ENCODE measurements around the gene RPL31.

The RPL31 gene

DNA sequence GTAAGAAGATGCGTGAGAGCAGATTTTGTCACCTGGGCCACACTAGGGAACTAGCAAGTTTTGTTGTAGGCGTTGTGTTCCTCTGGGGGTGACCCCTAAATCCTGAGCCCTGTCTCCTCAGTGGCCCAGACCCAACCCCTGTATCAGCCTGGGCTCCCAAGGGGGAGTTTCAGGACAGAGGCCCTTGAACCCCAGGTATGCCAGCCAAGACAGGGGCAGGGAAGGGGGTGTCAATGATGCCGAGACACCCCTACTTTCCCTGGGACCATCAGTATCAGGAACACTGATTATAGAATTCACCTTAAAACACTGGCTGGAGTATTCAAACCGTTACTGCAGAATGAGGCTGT, 39.1 kb upstream of the RPL31 start:
- peaks cover 17% of the 10 kb centered on the region for H3K27me3 ChIP-seq
- H3K4me3 ChIP-seq (ENCODE audit: low read depth in 1 of 2, low read length in 1 of 2): no peak overlapping the region
- H3K36me3 ChIP-seq: no peaks in the 10 kb centered on the region
- no peaks in the 10 kb centered on the region for H3K4me1 ChIP-seq (ENCODE audit: control insufficient read depth in 1 of 2, insufficient read depth in 1 of 2, low read depth in 1 of 2, low read length in 1 of 2)
- no peaks in the 10 kb centered on the region for H3K9me3 ChIP-seq
- no peak overlapping the region for H3K27ac ChIP-seq
- TF ChIP-seq, protein P1, sequence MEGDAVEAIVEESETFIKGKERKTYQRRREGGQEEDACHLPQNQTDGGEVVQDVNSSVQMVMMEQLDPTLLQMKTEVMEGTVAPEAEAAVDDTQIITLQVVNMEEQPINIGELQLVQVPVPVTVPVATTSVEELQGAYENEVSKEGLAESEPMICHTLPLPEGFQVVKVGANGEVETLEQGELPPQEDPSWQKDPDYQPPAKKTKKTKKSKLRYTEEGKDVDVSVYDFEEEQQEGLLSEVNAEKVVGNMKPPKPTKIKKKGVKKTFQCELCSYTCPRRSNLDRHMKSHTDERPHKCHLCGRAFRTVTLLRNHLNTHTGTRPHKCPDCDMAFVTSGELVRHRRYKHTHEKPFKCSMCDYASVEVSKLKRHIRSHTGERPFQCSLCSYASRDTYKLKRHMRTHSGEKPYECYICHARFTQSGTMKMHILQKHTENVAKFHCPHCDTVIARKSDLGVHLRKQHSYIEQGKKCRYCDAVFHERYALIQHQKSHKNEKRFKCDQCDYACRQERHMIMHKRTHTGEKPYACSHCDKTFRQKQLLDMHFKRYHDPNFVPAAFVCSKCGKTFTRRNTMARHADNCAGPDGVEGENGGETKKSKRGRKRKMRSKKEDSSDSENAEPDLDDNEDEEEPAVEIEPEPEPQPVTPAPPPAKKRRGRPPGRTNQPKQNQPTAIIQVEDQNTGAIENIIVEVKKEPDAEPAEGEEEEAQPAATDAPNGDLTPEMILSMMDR (IDR thresholded peaks at IDR 0.05): no peak

DNA sequence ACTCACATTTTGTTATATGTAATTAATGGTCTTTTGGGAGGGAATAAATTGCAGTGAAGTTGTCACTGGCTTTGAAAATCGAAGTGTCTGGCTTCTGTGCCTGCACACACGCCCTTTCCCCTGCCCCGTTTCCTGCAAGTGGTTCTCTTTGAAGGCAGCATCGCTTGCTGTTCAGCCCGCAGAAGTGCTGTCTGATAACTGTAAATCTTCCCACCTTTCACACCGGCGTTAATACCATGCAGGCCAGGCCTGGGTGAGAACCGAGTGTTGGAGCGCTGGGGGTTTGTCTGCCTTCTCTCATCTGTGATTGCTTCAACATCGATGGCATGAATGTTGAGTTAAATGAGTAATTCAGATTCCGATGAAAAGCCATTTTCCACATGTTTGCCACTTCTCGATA, 37.9 kb upstream of the RPL31 start:
- Histone ChIP-seq H3K27ac (no peak overlapping the region), H3K27me3 (peaks cover 23% of the 10 kb centered on the region), H3K4me1 (ENCODE audit: control insufficient read depth in 1 of 2, insufficient read depth in 1 of 2, low read depth in 1 of 2, low read length in 1 of 2) (no peaks in the 10 kb centered on the region), H3K4me3 (ENCODE audit: low read depth in 1 of 2, low read length in 1 of 2) (no peak overlapping the region), H3K9me3 (no peaks in the 10 kb centered on the region), H3K36me3 (no peaks in the 10 kb centered on the region)
- TF ChIP-seq, protein P1 (IDR thresholded peaks at IDR 0.05): no peak

DNA sequence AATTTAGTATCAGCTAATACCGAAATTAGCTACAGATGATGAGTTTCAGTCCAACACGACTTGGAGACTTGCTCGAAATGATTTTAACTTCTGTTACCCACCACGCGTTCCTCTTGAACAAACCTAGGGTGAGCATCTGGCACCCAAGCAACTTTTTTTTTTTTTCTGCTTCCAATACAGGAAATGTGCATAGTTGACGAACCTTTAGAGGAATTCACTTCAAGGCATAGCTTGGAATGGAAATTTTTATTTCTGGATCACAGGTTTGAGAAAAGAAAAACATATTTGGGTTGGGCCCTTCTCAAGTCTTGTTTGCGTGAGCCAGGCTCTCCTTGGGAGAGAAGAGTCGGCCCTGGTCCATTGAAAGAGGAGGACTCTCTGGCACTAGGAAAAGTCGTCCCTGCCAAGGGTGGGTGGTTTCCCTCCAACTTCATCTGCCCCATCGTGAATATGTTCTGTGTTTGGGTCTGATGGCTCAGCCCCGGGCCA, 37.4 kb upstream of the RPL31 start:
- Histone ChIP-seq H3K27ac (no peak overlapping the region), H3K4me3 (ENCODE audit: low read depth in 1 of 2, low read length in 1 of 2) (no peak overlapping the region), H3K36me3 (no peaks in the 10 kb centered on the region), H3K4me1 (ENCODE audit: control insufficient read depth in 1 of 2, insufficient read depth in 1 of 2, low read depth in 1 of 2, low read length in 1 of 2) (no peaks in the 10 kb centered on the region), H3K9me3 (no peaks in the 10 kb centered on the region), H3K27me3 (peaks cover 22% of the 10 kb centered on the region)
- TF ChIP-seq, protein P1 (IDR thresholded peaks at IDR 0.05): no peak

DNA sequence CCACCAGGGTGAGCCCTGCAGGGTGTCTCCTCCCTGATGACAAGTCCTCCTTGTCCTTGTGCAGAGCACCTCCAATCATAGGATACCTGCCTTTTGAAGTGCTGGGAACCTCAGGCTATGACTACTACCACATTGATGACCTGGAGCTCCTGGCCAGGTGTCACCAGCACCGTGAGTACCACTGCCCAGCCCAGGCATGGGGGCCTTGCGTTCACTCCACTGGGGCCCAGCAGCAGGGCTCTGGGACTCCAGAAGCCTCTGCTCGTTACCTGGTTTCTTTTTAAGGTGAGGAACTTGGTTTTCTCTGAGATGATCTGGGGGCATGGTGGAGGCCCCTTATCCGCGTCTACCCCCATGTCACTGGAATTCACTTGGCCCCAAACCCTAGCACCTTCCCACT, 36.5 kb upstream of the RPL31 start:
- TF ChIP-seq, protein P1 (IDR thresholded peaks at IDR 0.05): no peak
- Histone ChIP-seq H3K36me3 (no peaks in the 10 kb centered on the region), H3K27me3 (peaks cover 13% of the 10 kb centered on the region), H3K9me3 (no peaks in the 10 kb centered on the region), H3K27ac (no peak overlapping the region), H3K4me1 (ENCODE audit: control insufficient read depth in 1 of 2, insufficient read depth in 1 of 2, low read depth in 1 of 2, low read length in 1 of 2) (no peaks in the 10 kb centered on the region), H3K4me3 (ENCODE audit: low read depth in 1 of 2, low read length in 1 of 2) (no peak overlapping the region)

DNA sequence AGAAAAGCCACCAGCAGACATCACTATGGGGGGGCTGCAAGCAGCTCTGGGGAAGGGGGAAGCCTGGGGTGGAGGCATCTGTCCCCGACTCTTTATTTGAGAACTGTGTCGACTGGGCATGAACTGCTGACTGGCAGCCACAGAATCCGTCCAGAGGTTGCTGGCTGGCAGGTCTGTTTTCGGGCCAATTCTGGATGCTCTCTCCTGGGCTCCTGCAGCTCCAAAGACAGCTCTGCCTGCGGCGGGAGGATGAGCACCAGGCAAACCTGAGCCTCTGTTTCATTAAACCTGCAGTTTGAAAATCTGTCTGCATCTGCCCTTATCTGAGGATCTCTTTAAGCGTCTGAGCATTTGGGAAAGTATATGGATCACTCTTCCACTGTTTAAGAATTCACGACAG, 34.4 kb upstream of the RPL31 start:
- no peaks in the 10 kb centered on the region for H3K4me1 ChIP-seq (ENCODE audit: control insufficient read depth in 1 of 2, insufficient read depth in 1 of 2, low read depth in 1 of 2, low read length in 1 of 2)
- no peak overlapping the region for H3K27ac ChIP-seq
- H3K36me3 ChIP-seq: no peaks in the 10 kb centered on the region

More for the DNA sequence above, 34.4 kb upstream of the RPL31 start:
- TF ChIP-seq, protein P1 (IDR thresholded peaks at IDR 0.05): no peak
- Histone ChIP-seq H3K4me3 (ENCODE audit: low read depth in 1 of 2, low read length in 1 of 2) (no peak overlapping the region), H3K9me3 (no peaks in the 10 kb centered on the region), H3K27me3 (peaks cover 5% of the 10 kb centered on the region)

Data from neutrophil (primary cell).